ENCODE data around the gene SUPT16H.
"Not testable (repeated sequence)": the region's sequence is repeated elsewhere in the genome, so short reads cannot be mapped to it uniquely, and the experiment has no call there.

SUPT16H gene

DNA sequence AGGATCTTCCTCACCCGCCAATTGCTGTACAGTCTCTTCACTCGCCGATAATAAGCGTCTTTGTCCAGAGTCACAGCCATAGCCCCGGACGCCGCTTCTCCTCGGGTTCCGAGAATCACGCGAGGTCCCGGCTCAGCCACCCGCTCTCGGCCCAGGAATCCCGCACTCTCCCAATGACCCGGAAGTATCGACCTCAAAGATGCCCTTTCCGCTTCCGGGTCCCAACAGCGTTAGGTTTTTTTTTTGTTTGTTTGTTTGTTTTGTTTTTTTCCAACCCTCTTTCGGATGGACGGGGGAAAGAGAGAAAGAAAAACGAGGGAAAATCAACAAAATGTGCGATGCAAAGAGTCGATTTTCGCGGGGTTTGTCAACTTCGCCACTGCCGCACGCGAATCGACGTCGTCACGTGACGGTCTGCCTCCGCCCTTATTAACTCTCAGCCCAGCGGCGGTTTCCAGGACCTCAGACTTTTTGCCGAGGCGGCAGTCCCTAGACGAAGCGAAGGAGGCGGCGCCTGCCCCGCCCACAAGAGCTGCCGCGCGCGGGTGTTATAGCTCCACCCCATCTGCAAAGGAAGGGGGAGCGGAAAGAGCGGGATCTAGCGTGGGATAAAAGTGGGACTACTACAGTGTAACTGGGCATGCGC lies at the start of gene SUPT16H:
Gene SUPT16H (minus strand): TSS at position 172 of the 646 bp plus-strand sequence. CDS start 92 bp downstream, at position 80.
- DNase-seq (ENCODE audit: low read depth in 2 of 2): peak; percentile 92 to 93

GRCh38 chr14:21431126-21431525 lies 47.3 kb upstream of the SUPT16H start:
- no peak for DNase-seq (ENCODE audit: low read depth in 2 of 2)

DNA sequence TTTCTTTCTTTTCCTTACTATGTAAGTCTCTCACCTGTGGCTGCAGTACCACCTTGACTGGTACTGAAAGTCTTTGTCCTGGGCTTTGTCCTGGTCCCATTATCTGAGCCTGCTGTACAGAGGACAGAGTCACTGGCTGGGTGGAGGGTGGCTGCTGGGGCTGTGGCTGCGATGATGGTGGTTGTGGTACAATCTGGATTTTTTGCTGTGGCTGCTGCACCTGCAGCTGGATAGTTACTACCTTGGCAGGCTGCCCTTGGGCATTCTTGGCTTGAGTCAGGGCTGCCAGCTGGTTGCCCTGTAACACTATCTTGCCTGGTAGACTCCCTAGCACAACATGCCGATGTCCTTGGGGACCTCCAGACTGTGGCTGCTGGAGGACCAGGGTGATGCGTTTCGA lies 45.1 kb upstream of the SUPT16H start:
- no peak for DNase-seq (ENCODE audit: low read depth in 2 of 2)

DNA sequence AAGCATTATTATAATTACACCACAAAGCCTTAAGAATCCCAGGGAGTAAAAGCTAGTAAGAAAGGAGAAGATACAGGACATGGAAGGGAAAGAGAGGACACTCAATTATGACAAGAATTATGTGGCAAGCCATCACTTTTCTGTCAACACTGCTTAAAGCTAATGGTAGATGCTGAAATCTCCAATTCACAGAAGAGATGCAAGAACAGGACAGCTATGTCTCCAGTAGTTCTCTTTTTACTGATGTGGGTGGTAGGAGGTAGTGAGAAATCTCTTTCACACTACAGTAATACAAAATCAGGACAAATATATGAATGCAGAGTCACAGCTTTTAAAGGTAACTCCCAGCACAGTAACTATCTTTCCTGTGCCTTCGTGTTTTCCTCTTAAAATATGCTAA lies 42.9 kb upstream of the SUPT16H start:
- DNase-seq (ENCODE audit: low read depth in 2 of 2): no peak

- no peak for DNase-seq (ENCODE audit: low read depth in 2 of 2)
Observed at GRCh38 chr14:21419528-21419927, 35.7 kb upstream of the SUPT16H start.

DNA sequence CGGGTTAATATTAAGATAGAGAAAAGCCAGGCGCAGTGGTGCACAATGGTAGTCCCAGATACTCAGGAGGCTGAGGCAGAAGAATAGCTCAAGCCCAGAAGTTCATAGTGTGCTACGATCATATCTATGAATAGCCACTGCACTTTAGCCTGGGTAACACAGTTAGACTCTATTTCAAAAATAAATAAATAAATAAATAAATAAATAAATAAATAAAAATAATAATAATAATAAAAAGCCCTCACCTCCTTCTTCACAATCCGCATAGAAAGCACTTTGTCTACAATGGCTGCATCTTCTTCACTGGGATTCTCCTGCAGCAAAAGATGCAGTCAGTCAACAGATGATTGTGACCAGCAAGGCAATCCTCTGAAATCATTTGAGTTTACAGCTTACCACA lies 31.5 kb upstream of the SUPT16H start:
- no peak for DNase-seq (ENCODE audit: low read depth in 2 of 2)

GRCh38 chr14:21414137-21414631 lies 30.4 kb upstream of the SUPT16H start:
- no peak for DNase-seq (ENCODE audit: low read depth in 2 of 2)

DNA sequence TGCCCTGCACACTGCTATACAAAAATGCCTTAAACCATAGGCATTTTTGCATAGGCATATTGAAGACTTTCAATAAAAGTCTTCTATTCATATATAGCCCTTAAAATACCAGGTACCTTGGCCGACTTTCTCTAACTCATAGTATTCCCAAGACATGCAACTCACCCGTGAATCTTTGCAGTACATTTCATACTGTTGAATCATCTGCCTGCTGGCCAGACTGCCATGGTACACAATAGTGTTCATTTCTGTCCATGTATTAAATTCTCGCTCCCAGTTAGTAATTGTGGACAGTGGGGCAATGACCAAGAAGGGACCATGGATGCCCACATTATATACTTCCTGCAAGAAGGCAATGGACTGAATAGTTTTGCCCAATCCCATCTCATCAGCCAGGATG lies 24.3 kb upstream of the SUPT16H start:
- DNase-seq (ENCODE audit: low read depth in 2 of 2): no peak

GRCh38 chr14:21406213-21406612 lies 22.4 kb upstream of the SUPT16H start:
- no peak for DNase-seq (ENCODE audit: low read depth in 2 of 2)

- DNase-seq (ENCODE audit: low read depth in 2 of 2): no peak
Observed at GRCh38 chr14:21405097-21405496, 21.3 kb upstream of the SUPT16H start.

DNA sequence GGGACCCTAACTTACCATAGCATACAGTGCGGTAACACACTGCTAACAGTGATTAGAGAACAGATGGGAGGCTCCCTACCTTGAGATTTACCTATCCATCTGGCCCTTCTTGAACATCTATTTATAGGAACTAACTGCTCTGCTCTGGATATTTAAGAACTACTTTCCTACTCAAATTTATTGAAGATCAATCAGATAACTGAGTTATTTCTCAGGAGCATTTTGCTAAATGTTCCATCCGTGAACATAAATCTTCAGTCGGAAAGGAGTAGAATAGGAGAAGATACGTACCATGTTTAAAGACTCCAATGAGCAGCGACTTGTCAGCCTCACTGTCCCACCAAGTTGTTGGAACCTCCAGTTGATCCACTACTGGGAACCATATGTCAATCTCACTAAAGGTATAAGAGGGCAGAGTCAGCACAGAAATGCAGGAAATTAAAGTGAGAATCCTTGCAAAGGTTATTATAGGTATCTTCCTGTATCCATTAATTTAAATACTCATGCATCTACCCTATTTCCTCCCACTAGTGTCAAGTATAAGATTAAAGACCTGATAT lies 15.6 kb upstream of the SUPT16H start:
- no peak for DNase-seq (ENCODE audit: low read depth in 2 of 2)

DNA sequence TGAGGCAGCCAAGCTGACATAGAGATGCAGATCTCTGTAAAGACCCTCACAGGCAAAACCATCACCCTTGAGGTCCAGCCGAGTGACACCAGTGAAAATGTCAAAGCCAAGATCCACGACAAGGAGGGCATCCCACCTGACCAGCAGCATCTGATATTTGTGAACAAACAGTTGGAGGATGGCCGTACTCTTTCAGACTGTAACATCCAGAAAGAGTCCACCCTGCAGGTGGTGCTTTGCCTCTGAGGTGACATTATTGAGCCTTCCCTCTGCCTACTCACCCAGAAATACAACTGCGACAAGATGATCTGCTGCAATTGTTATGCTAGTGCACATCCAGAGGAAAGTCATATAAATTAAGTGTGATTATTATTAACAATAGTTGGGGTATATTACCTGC lies 15.1 kb upstream of the SUPT16H start:
- no peak for DNase-seq (ENCODE audit: low read depth in 2 of 2)

GRCh38 chr14:21395450-21395849 lies 11.6 kb upstream of the SUPT16H start:
- no peak for DNase-seq (ENCODE audit: low read depth in 2 of 2)

GRCh38 chr14:21385188-21385904 lies 1.5 kb upstream of the SUPT16H start:
- peak in 1 of 2 donors; percentile 0 for DNase-seq (ENCODE audit: low read depth in 2 of 2)

- peak in 1 of 2 donors; percentile 32 for DNase-seq (ENCODE audit: low read depth in 2 of 2)
Observed at GRCh38 chr14:21384494-21384851, 654 bp upstream of the SUPT16H start.

- peak; percentile 36 to 38 for DNase-seq (ENCODE audit: low read depth in 2 of 2)
Observed at GRCh38 chr14:21382886-21383847, 652 bp downstream of the SUPT16H start.

DNA sequence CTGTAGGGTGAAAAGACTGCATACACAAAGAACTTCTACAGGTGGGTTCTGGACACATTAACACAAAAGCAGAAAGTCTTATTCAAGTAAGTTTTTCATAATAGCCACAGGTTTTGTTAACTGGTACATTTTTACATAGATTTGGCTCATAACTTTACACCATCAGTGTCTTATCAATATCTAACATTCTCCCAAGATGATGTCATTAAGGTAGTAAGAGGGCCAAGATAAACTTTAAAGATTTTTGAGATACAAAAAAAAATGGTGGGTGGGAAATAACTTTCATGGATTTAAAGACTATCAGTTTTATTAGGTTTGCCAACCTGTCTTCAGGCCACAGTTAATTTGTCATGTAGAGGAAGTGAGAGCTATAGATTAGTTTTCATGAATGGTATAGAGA lies 1.7 kb downstream of the SUPT16H start:
- DNase-seq (ENCODE audit: low read depth in 2 of 2): no peak

- DNase-seq (ENCODE audit: low read depth in 2 of 2): no peak
Observed at GRCh38 chr14:21379338-21379737, 4.5 kb downstream of the SUPT16H start.

GRCh38 chr14:21373980-21374379 lies 9.8 kb downstream of the SUPT16H start:
- no peak for DNase-seq (ENCODE audit: low read depth in 2 of 2)

DNA sequence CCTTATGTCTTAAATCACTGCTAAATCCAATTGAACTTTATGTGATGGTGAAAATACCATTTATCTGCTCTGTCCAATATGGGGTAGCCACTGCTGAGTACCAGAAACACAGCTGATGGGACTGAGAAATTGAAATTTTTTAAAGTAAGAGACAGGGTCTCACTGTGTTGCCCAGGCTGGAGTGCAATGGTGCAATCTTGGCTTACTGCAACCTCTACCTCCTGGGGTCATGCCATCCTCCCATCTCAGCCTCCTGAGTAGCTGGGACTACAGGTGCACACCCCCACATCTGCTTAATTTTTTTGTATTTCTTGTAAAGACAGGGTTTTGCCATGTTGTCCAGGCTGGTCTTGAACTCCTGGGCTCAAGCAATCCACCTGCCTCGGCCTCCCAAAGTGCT lies 11.0 kb downstream of the SUPT16H start:
- DNase-seq (ENCODE audit: low read depth in 2 of 2): not testable (repeated sequence)

- no peak for DNase-seq (ENCODE audit: low read depth in 2 of 2)
Observed at GRCh38 chr14:21369949-21370679, 13.7 kb downstream of the SUPT16H start.
